Endometrial microvascular endothelial cells (primary cell): Measurements from ENCODE around the gene FBXL12. TPM values are rescaled to one million over a fixed set of nuclear protein-coding genes. Genes with fewer than 3 reads are reported as not detected.
"Not testable (repeated sequence)": the region's sequence is repeated elsewhere in the genome, so short reads cannot be mapped to it uniquely, and the experiment has no call there.

Source experiments
- in situ Hi-C: cut with HindIII; loops from 2 replicates; pipeline ENCODE4 v1.10.0; 2017; ENCODE audit warnings: low sequenced_read_pairs, low pct_unique_long_range_greater_than_20kb; ENCODE audit errors: inconsistent ontology term
- total RNA-seq: library from RNA; depleted of rRNA; stranded (reverse); fragments of >200 nt; gene quantifications from one replicate; pipeline ENCODE4 v1.2.3, GENCODE V29; 2015; ENCODE audit errors: inconsistent ontology term

Gene FBXL12
- total RNA-seq, 1 donor from 2014 or later = 25.6 TPM

DNA sequence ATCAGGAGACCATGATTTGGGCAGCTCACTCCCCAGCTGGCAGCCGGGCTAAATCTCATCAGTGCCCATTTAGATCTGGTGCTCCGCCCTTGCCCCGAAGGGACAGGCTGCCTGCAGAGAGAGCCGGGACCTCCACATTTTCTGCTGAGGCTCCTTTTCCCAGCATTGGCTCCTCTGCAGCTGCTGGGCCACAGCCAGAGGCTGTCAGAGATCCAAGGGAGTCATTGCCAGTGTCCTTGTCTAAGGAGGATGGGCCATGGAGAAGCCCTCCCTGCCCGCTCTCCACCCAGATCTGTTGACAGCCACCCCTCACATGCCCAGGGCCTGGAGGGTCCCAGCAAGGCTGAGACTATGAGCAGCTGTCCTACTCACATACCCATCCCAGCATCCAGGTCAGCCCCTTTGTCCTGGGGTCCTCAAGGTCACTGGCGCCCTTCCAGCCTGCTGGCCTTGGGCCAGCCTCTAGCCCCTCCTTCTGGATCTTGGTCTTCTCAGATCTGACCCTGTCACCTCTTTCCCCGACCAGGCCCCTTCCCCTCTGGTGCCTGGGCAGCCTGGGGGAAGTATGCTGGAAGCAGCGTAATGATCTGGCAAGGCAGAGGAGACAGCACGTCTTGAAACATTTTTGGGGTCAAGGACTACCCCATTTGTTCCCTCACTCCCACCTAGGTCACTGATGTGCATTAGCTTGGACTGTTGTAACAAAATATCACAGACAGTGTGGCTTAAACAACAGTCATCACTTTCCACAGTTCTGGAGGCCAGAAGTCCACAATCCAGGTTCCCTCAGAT lies 24.2 kb upstream of the FBXL12 start:
- in situ Hi-C loops = no loop called here

GRCh38 chr19:9839415-9839814 lies 20.5 kb upstream of the FBXL12 start:
- in situ Hi-C loops = no loop called here

- in situ Hi-C loops = no loop called here
Observed at GRCh38 chr19:9838324-9838723, 19.4 kb upstream of the FBXL12 start.

- in situ Hi-C loops = no loop called here
Observed at GRCh38 chr19:9836021-9836420, 17.1 kb upstream of the FBXL12 start.

DNA sequence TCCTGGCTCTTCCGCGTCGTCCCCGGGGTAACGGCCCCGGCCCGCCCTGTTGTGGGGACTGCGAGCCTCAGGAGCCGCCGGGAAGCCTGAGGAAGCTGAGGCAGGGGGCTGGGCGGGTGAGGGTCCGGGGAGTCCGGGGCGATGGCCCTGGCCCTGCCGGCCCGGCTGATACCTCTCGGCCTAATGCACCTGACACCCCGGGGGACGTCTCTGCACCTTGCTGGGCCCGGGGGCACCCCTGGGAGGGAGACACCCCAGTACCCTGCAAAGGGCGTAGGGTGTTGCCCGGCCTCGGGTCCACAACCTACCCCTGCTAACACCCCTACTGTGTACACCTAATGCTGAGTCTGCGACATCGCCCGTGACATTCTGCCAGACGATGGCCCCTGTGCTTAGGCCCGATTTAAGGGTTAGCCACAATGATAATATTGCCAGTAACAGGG lies 16.6 kb upstream of the FBXL12 start:
- in situ Hi-C loops = no loop called here

DNA sequence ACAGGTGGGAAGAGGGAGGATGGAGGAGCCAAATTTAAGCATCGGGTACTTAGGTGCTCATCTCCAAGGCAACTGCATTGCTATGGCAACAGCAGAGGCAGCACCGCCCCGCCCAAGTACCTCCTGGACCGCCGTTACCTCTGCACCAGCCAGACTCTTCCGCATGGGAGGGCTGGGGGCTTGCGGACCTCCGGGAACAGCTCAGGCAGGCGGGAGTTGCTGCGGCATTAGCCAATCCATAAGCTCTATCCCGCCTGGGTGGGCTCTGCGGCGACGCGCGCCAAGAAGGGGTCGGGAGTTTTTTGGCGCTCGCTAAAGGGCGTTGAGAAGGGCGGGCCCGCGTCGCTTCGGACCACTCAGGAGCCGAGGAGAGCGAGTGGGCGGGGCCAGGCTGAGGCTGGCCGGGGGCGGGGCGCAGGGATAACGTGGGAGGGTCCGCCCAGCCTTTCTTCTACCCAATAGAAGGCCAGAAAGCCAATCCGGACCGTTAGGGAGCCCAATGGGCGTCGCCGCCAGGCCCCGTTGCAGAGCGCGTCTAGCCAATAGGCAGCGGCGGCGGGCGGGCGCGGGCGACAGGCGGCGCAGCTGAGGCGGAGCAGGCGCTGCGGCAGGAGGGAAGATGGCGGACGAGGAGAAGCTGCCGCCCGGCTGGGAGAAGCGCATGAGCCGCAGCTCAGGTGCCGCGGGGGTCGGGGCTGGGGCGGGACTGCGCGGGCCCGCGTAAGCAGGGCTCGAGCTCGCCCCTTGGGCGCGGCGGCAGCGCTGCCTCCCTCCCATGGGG lies 16.0 kb upstream of the FBXL12 start, which contains the start of gene PIN1:
Gene PIN1, plus strand, starts transcription at position 593 of the 781 bp plus-strand sequence. Its CDS starts 27 bp downstream, at position 620.
- in situ Hi-C loops = no loop called here

- in situ Hi-C loops = no loop called here
Observed at GRCh38 chr19:9834307-9834725, 15.4 kb upstream of the FBXL12 start.

DNA sequence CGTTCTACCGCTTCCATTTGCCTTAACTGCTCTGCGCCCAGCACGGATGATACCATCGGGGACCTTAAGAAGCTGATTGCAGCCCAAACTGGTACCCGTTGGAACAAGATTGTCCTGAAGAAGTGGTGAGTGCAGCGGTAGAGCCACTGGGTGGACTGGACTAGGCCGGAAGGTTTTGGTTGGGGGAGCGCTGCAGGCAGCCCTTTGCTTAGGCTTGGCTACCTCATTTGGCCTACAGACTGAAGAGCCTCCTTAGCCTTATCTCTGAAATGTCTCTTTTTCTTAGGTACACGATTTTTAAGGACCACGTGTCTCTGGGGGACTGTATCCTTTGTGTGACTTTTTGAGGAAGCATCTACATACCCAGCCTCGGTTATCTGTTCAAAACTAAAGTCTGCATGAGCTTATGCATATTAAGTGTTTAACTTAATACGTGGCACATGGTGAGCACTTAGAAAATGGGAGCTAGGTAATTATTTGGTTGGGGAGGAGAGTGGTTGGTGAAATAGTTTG lies 9.7 kb upstream of the FBXL12 start:
- in situ Hi-C loops = no loop called here

GRCh38 chr19:9827289-9828238 lies 8.7 kb upstream of the FBXL12 start, which contains the start of gene UBL5:
UBL5 (plus strand) TSS chr19:9827918; CDS start chr19:9828338, 420 bp downstream.
- in situ Hi-C loops = no loop called here

DNA sequence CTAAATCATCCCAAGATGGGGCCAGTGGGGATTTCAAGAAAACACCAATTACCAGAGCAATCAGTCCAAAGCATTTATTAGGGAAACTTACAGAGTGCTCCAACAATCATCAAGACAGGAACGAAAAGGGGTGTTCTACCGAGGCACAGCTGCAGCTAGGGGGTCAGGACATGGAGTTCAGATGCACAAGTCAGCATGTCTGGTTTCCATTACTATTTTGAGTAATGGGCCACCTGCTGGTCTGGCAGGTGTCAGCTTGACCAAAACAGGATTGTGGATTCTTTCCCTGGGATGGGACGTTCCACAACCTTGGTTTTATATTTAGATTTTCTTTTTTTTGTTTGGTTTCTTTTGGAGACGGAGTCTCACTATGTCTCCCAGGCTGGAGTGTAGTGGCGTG lies 4.9 kb upstream of the FBXL12 start:
- in situ Hi-C loops = no loop called here

GRCh38 chr19:9820034-9820433 lies 1.2 kb upstream of the FBXL12 start:
- in situ Hi-C loops = not testable (repeated sequence)

- in situ Hi-C loops = no loop called here
Observed at GRCh38 chr19:9819596-9819909, 674 bp upstream of the FBXL12 start.

GRCh38 chr19:9818175-9818733 lies 625 bp downstream of the FBXL12 start:
- in situ Hi-C loops = no loop called here

DNA sequence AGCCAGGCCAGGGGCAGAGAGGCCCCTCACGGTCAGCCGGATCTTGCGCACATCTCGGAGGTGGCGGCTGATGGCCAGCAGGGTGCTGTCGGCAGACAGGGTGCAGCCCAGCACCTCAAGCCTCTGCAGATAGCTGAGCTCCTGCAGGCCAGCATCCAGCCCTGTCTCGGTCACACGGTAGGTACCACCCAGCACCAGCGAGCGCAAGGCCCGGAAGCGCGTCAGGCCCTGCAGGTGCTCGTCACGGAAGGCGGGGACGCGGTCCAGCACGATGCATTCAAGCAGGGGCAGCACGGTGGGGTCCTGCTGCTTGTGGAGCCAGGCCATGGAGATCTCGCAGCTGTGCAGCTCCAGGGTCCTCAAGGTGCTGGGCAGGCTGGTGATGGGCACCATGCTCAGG lies 7.7 kb downstream of the FBXL12 start:
- in situ Hi-C loops = no loop called here

GRCh38 chr19:9808855-9809824 lies 9.7 kb downstream of the FBXL12 start:
- in situ Hi-C loops = no loop called here

DNA sequence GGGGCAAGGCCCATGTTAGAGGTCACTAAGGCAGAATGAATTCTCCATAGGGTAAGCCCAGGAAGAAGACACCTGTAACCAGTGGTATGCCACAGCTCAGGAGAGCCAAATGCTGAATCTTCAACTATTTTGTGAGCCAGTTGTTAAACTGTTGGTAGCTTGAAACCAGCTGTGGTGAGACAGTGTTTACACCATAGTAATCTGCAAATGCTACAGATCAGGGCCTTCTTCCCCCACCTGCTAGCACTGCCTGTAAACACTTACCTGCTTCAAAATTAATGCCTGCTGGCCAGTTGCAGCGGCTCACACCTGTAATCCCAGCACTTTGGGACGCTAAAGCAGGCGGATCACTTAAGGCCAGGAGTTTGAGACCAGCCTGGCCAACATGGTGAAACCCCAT lies 12.1 kb downstream of the FBXL12 start:
- in situ Hi-C loops = no loop called here

GRCh38 chr19:9801976-9802375 lies 16.9 kb downstream of the FBXL12 start:
- in situ Hi-C loops = no loop called here
